IPS DF 4.7 (cell line): ENCODE data around the gene ARAP1.

ENCODE experiments used
- DNase-seq: peaks from one replicate; pipeline ENCODE4 v3.0.0-alpha.2; 2013; ENCODE audit warnings: low spot score; ENCODE audit errors: extremely low read depth

Gene ARAP1

GRCh38 chr11:72725724-72726028 lies 26.5 kb downstream of the ARAP1 start:
- no peak for DNase-seq

DNA sequence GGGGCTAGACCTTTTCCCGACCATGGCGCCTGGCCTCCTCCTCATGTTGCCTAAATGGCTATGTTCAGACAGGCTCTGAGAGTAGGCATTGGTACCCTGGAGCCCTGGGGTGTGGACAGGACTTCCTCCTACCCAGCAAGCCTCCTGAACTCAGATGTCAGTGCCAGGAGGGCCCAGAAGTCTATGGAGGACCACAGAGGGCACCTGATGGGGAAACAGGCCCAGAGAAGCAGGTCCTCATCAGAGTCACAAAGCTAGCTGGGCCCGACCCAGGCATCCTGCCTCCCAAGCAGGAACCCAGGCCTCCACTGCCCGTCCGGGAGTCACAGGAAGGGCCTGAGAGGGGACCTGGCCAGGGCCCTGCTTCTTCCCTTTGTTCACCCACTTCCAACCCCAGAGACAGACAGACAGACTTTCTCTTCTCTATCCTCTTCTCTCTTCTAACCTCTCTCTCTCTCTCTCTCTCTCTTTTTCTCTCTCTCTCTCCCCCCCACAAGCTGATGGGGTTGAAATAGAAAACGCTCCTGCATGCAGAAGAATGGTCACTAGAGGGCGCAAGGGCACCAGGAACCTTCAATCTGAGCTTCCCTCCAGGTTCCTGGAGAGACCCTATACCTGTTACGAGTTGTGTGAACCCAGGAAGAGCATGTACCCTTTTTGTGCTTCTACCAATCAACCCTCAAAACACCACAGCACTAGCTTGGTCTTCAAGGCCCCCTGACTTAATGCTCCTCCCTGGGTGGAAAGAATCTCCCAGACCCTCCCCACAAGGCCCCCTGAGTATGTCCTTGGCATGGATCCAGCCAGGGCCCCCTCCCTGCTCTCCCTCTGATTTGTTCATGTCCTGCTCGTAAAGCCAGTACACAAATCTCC lies 27.1 kb downstream of the ARAP1 start:
- peak; percentile 75 for DNase-seq

- no peak for DNase-seq
Observed at GRCh38 chr11:72724021-72724551, 28.1 kb downstream of the ARAP1 start.

DNA sequence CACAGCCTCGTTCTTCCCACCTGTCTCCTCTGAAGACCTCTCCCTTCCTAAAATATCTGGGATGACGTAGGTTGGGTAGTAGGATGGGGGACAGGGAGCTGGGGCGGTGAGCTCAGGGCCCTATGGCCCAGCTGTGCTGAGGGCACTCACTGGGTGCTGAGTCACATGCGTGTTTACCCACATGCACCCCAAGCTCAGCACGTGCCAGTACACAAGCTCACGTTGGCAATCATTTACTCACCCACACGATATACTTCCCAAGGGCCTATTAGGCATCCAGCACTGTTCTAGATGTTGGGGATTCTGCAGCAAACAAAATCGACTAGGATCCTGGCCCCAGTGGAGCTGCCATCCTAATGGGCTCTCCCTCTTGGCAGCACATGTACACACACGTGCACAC lies 28.7 kb downstream of the ARAP1 start:
- DNase-seq = no peak

- DNase-seq = no peak
Observed at GRCh38 chr11:72722050-72722748, 30.0 kb downstream of the ARAP1 start.

DNA sequence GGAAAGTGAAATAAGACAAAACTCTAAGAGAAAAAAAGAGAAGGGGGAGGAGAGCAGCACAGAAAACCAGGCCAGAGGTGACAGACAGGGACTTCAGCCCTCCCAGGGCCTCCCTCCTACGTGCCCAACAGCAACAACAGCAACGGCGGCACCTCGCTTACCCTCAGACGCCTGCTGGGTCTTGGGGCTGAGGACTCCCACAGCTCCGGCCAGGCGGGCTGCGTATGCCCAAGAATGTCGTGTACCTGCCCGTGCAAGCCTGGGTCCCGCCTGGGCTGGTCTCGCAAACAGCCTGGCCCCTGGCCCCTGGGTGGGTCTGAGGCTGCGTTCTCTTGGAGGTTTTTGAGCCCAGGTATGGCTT lies 30.5 kb downstream of the ARAP1 start:
- no peak for DNase-seq

DNA sequence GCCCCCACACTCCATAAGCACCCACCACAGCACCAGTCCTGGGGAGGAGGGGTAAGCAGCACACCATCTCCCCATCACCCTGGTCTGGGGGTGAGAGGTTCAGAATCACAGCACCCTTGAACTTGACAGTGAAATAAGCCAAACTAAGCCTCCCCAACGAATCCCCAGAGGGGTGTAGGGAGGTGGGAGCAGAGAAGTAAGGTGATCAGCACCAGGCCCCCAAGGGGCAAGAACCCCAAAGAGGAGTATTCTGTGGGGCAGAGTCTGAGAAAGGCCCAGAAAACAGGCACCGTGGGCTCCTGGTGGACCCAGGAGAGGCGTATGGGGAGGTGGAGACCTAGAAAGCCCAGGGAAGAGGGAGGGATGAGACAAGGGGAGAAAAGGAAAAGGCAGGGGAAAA lies 30.9 kb downstream of the ARAP1 start:
- no peak for DNase-seq

- no peak for DNase-seq
Observed at GRCh38 chr11:72720784-72721183, 31.4 kb downstream of the ARAP1 start.

DNA sequence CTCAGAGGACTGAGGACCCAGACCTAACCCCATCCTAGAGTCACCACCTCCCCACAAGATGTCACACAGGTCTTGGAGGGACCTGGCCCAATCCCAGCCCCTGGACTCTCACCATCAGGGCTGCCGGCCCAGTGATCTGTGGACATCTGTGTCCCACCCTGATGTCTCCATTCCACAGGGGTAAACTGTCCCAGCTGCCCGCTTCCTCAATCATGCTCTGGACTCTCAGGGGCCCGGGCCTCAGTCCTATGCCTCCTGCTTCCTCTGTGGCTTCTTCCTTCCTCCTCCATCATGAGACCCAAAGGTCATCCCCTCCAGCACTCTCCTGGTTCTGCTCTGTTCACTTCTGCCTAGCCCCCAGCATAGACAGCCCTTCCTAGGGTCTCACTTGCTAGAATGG lies 32.2 kb downstream of the ARAP1 start:
- DNase-seq = no peak

- DNase-seq = no peak
Observed at GRCh38 chr11:72719551-72719950, 32.7 kb downstream of the ARAP1 start.

DNA sequence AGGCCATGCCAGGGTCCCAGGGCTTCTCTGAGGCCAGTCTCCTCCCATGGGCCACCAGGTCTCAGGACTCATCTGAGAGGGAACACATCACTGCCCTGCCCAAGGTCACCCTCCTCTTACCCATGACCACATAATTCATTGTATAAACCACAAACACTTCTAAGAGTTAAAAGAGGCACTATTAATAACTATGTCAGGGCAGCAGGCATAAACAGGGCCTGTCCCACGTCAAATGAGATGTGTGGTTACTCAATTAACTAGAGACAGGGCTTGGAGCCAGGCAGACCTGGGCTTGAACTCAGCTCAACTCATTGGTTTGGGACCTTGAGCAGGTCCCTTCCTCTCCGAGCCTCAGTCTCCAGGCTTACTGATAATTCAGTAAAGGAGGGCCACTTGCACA lies 33.1 kb downstream of the ARAP1 start:
- no peak for DNase-seq

- no peak for DNase-seq
Observed at GRCh38 chr11:72718101-72718501, 34.1 kb downstream of the ARAP1 start.

DNA sequence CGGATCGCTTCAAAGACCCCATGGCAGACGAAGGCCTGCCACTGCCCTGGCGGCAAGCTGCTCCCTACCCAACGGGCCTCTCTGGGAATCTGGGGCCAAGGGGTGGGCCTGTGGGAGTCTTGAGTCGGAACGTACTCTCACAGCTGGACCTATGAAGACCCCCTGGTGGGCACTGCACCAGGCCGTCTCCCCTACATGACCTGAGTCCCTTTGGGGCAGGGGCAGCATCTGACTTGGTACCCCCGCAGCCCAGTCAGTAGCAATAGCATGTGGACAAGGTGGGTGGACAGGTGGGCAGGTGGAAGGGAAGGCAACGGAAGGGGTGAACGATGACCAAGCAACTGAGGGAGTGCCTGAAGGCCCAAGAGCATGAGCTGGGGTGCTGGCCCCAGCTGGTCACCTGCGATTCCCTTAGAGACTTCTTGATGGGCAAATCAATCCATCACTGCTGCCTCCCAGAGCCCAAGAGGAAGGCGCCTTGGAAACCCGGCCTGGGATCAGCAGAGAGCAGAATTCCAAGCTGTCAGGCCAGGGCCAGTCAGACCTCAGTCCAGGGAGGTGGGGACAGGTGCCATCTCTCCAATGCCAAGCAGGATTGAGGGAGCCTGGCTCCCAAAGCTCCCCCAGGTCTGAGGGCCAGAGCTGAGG lies 35.3 kb downstream of the ARAP1 start:
- DNase-seq = no peak

- DNase-seq = no peak
Observed at GRCh38 chr11:72716290-72716689, 35.9 kb downstream of the ARAP1 start.

DNA sequence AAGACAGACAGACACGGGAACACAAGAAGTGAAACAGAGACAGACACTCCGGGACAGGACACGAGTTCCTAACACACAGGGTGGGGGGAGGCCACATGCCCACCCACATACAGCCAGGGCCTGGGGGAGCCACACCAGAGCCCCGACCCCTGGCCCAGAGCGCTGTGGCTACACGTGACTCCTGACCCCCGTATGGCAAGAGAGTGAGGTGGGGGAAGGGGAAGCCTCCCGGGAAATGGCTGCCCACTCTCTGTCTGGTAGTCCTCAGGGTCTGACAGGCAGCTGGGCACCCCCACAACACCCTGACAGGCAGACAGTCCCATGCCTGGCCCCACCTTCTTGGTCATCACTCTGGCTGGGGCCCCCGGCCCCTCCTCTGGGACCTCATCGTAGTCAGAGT lies 39.4 kb downstream of the ARAP1 start:
- no peak for DNase-seq

GRCh38 chr11:72712168-72712751 lies 39.9 kb downstream of the ARAP1 start:
- DNase-seq = no peak

- no peak for DNase-seq
Observed at GRCh38 chr11:72711141-72711540, 41.1 kb downstream of the ARAP1 start.

DNA sequence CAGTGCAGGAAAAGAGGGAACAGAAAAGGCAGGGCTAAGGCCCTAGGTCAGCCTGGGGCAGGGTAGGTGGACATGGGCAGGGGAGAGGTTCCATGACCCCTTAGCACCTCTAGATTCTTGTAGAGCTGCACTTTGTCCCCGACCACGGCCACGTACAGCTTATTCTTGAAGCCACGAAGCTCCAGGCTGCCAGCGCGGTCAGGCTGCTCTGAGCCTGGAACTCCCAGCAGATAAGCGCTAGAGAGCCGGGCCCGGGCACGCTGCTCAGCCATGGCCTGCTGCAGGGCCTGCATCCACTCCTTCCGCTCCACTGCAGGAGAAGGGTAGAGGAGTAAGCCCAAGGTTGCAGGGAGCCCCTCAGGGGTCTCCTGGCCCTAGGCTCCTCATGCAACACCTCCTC lies 41.9 kb downstream of the ARAP1 start:
- no peak for DNase-seq

DNA sequence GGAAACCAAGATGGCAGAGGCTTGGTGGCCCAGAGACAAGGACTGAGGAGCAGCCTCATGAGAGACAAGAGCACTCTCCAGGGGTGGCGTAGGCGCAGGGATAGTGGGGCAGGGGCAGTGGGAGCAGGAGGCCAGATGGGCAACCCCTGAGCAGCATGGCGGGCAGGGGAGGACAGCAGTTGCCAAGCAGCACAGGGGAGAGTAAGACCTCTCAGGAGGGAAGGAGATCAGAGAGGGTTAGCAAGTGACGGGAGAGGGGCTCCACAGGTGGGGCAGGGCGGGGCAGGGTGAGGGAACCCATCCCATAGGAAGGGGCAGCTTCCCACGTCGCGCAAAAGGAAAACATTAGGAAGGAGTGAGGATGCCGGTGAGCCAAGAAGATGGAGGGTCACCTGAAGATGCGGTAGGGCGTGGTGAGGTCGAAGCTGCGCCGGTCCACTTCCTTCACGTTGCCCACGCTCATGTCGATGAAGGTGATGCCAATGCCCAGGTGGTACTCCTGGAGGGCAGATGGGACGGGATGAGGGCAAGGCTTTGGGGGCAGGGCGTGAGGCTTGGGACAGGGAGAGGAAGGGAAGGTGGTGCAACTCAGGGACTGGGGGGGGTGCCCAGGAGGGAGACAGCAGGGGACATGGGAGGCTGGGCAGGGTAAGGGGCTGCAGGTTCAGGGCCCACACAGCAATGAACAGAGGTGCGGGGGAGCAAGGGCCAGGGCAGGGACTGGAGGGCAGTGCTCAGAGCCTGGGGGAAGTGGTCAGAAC lies 42.5 kb downstream of the ARAP1 start:
- DNase-seq = no peak

DNA sequence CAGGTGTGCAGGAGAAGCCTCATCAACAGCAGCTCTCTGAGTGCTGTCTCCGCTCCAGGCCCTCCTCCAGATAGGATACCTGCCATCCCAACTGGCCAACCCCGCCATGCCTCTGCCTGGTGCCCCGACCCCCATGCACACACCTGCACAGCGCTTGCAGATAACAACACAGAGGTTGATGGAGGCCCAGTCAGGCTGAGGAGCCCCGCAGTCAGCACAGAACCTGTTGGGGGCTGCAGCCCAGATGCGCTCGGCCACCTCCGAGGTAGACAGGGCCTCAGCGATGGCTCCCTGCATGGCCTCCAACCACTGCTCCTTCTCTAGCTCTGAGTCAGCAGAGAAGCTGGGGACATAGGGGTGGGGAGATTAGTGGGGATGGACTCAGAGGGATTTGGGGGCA lies 45.2 kb downstream of the ARAP1 start:
- no peak for DNase-seq

DNA sequence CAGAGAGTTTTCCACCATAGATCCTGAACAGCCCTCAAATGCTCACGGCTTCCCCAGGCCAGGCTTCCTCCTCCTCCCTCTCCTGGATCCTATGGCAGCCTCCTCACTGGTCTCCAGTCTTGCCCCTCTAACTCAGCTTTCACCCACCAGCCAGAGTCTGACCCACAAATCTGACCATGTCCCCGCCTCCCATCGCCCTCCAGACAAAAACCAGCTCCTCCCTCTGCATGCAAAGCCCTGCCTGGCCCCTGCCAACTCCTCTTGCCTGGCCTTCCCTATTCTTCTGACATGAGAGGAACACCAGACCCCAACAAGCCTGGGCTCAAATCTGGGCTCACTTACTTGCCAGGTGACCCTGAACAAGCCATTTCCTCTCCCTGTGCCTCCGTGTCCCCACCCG lies 45.6 kb downstream of the ARAP1 start:
- no peak for DNase-seq
